ENCODE measurements around the gene TECR. TPM values are rescaled to one million over a fixed set of nuclear protein-coding genes. Genes with fewer than 3 reads are reported as not detected.

TECR gene
- total and polyA plus RNA-seq, 2 of the 13 experiments (the other 11 are each of a cell fraction or from before 2014, with no cell fraction given) = 54.9 to 121 TPM

GRCh38 chr19:14514215-14514863 is 15.1 kb upstream of the TECR start:
- FAIRE-seq = no peak
- Histone ChIP-seq H3K9me3 (ENCODE audit: low read length) (no peaks in the 10 kb centered on the region), H2AFZ (ENCODE audit: low read length) (no peak overlapping the region), H3K36me3 (replicated peaks in 1 of 2; ENCODE audit: control insufficient read depth in 1 of 2, insufficient read depth in 2 of 2, low read length in 2 of 2) (peaks cover 9 to 26% of the 10 kb centered on the region in 2 experiments), H3K9ac (ENCODE audit: insufficient read depth, low read depth, low read length) (peak overlapping the region; percentile 31), H3K79me2 (ENCODE audit: insufficient read depth, low read length) (peaks cover 39% of the 10 kb centered on the region), H3K4me3 (replicated peaks in 1 of 3; ENCODE audit: insufficient read depth in 1 of 3, low read depth in 2 of 3, low read length in 3 of 3) (peak overlapping the region in 1 of 3 experiments; percentile 5; a peak in 2 of 6 replicates), H3K27me3 (ENCODE audit: control insufficient read depth in 1 of 2, insufficient read depth in 2 of 2, low read length in 2 of 2) (no peaks in the 10 kb centered on the region; a peak in 1 of 5 replicates), H3K4me2 (ENCODE audit: low read depth, low read length) (peak overlapping the region; percentile 96), H4K20me1 (ENCODE audit: insufficient read depth, low read length) (peaks cover 35% of the 10 kb centered on the region), H3K27ac (ENCODE audit: extremely low read length, insufficient read depth, low read length) (peak overlapping the region; percentile 91), H3K4me1 (ENCODE audit: insufficient read depth, low read length) (peaks cover 79% of the 10 kb centered on the region)
- no peak for DNase-seq (ENCODE audit: low spot score)
- ChIA-PET CTCF (ENCODE audit: low intra/inter-chr PET ratio, low total read pairs) (no interaction called here), POLR2A (interaction anchor here (1.0 to 5.7 kb wide), 6 partner anchors 7 to 40 kb away, joined by 3 to 41 read pairs (median 6); partner anchors contain the start of gene GIPC1)
- no peak for ATAC-seq
- intact Hi-C loops (cut with micrococcal nuclease; ENCODE audit: unreplicated experiment) = no loop called here
- BruUV-seq (replicated peaks) = no TSS peak
- 52% methylated on average over 7 of the region's 8 CpGs for WGBS (ENCODE audit: low lambda C conversion rate)
- in situ Hi-C loops (cut with HindIII; ENCODE audit: extremely low pct_ligation_motif_present, low pct_unique_long_range_greater_than_20kb) = no loop called here
- TF ChIP-seq AGO2 (optimal IDR thresholded peaks at IDR 0.05; ENCODE audit: low read depth, low read length) (peak; percentile 57), POLR2AphosphoS5 (IDR thresholded peaks at IDR 0.05; ENCODE audit: low read depth, low read length) (peak; percentile 55), DDIT3 (CRISPR knock-in tag; IDR thresholded peaks at IDR 0.05) (no peak), RAD21 (CRISPR knock-in tag; IDR thresholded peaks at IDR 0.05) (0 out of 2 replicates have a peak, but pooled peaks have one; percentile 6), AGO1 (IDR thresholded peaks at IDR 0.05; ENCODE audit: low read depth, low read length, poor library complexity, severe bottlenecking) (peak; percentile 88), POLR2A (IDR thresholded peaks at IDR 0.05; ENCODE audit: insufficient read depth in 1 of 2, low read depth in 2 of 2, low read length in 2 of 2) (0 out of 4 replicates have a peak, but pooled peaks of 1 of the 2 experiments have one; percentile 43), HMG20A (CRISPR knock-in tag; IDR thresholded peaks at IDR 0.05; ENCODE audit: borderline replicate concordance) (no peak), ZBTB49 (CRISPR knock-in tag; IDR thresholded peaks at IDR 0.05; ENCODE audit: borderline replicate concordance) (no peak), POLR2AphosphoS2 (IDR thresholded peaks at IDR 0.05; ENCODE audit: low read depth, low read length) (peak; percentile 23), ARNT2 (CRISPR knock-in tag; IDR thresholded peaks at IDR 0.05; ENCODE audit: low read depth) (0 out of 2 replicates have a peak, but pooled peaks have one; percentile 31), POLR2G (IDR thresholded peaks at IDR 0.05; ENCODE audit: low read depth, low read length) (peak; percentile 21; the same call in 1 of the 2 replicates)
